ENCODE results near the gene CNKSR2.

Gene CNKSR2

GRCh38 chrX:21574793-21575192 is 200.6 kb downstream of the CNKSR2 start:
- intact Hi-C loops (cut with DNase I): no loop called here
- DNase-seq: no peak

DNA sequence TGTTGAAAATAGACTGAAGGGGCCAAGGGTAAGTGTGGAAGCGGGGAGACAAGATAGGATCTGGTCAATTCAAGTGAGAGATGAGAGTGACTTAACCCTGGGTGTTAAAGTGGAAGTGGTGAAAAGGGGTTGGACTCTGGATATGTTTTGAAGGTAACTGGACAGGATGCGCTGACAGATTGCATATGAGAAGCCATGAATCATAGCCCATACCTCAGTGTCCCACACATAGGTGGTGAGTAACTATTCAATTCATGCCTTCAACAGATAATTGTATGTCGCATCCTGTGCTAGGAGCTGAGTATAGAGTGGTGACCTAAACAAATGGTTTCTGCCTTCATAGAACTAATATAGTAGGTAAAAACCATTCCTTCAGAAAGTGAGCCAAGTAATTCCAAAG is 207.3 kb downstream of the CNKSR2 start:
- no peak for DNase-seq
- intact Hi-C loops (cut with DNase I): no loop called here

DNA sequence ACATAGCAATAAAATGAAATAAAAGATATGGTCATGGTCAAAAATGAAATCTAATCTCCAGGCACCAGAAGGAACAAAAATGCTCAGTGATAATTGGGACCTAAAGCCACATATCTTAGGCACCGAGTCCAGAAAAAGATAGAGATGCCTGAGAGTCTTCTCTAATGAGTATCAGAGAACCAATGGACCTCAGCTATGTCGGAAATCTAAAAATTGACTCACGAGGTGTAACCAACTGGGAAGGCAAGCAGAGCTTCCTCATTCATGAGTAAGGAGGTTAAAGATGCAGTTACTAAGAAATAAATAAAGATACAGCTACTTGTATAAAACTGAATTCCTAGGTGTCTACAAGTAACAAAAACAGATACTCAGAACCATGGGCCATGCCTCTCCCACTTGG is 211.8 kb downstream of the CNKSR2 start:
- DNase-seq: no peak
- intact Hi-C loops (cut with DNase I): no loop called here

GRCh38 chrX:21590012-21590776 is 216.0 kb downstream of the CNKSR2 start:
- DNase-seq: no peak
- intact Hi-C loops (cut with DNase I): no loop called here

DNA sequence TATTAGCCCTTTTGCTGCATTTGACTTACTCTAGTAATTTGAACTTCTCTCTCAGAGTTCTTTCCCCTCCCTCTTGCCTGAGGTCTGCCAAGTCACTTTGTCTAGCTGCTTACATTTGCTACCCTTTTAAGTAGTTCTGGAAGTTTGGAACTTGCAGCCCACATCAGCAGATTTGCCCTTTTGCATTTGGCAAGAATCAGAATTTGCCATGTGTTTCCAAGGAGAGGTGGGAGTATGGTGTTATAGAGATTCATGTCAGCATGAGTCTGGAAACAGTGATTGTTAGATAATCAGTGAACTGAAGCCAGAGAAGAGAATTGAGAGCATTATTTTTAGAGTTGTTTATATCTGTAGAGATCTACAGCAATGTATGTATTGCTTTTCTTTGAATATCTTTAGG is 231.8 kb downstream of the CNKSR2 start:
- peak in 10 of 42 donors; percentile 3 to 42 (median 28) for DNase-seq

GRCh38 chrX:21610168-21610567 is 235.9 kb downstream of the CNKSR2 start:
- intact Hi-C loops (cut with DNase I): no loop called here

More for the DNA sequence above, 231.8 kb downstream of the CNKSR2 start:
- intact Hi-C loops (cut with DNase I): no loop called here

GRCh38 chrX:21612154-21612553 is 237.9 kb downstream of the CNKSR2 start:
- no peak for DNase-seq
- intact Hi-C loops (cut with DNase I): no loop called here

More at GRCh38 chrX:21610168-21610567, 235.9 kb downstream of the CNKSR2 start:
- no peak for DNase-seq

DNA sequence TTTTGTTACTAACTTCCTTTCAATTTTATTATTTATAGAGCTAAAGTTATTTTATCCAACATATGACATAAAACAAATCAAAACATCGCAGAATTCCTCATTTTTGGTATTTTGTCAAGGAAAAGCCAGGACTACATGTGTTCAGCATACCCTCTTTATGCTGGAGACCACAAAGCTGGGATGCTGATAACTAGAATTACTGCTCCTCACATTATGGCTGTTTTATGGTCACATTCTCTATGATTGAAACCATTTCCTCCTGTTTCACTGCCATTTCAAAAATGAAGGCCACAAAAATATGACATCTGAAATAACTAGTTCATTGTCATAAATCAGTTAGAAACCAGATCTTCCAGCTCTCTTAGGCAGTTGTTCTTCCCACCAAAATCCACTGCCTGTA is 242.2 kb downstream of the CNKSR2 start:
- no peak for DNase-seq
- intact Hi-C loops (cut with DNase I): no loop called here

DNA sequence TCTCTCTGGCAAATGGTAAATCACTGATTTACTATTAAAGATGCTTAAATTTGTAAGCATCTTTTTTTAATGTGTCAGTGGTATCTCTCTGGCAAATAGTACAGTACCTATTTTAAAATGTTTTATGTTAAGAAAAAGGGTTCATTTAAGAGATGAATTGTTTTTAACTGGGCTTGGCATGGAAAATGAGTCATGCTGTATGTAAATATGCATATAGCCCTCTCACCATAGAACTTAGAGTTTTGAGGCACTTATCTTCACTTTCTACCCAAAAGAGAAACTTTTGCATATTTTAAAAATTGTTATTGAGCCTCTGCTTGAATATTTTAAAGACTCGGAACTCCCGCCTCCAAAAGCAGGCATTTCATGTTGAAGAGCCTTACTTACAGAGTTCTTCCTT is 246.0 kb downstream of the CNKSR2 start:
- no peak for DNase-seq
- intact Hi-C loops (cut with DNase I): no loop called here

DNA sequence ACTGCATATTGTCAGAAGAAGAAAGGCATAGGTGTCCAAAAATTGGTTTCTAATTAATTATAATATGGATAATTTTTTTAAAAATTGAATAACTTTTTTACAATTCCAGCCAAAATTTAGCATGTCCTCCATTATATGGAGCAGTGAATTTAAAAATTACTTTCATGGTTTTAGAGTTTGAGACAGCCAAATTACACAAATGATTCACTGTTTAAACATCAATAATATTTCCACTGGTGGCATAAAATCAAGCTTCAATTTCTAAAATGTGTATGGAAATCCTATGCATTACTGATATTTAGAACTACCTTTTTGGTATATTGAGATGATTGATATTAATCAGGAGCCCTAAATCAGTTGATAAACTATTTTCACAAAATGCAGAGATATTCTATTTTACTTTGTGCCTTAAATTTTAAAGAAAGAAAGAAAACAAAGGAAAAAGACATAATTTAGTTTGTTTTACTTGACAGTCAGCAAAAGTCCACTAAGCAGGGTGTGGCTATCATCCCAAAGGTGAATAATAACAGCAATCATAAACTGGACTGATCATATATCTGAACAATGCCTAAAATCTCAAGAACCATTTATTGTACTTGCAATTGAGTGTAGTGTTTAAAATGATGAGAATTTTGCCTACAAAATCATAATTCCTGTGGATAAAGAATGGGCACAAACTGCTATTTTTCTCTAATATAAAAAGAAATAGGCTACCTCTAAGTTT is 249.7 kb downstream of the CNKSR2 start:
- intact Hi-C loops (cut with DNase I): no loop called here
- no peak for DNase-seq

GRCh38 chrX:21632027-21632426 is 257.8 kb downstream of the CNKSR2 start:
- intact Hi-C loops (cut with DNase I): no loop called here
- peak in 8 of 42 donors; percentile 12 to 42 (median 24) for DNase-seq

- DNase-seq: no peak
- intact Hi-C loops (cut with DNase I): no loop called here
These were observed 264.1 kb downstream of the CNKSR2 start for GRCh38 chrX:21638311-21638710.

DNA sequence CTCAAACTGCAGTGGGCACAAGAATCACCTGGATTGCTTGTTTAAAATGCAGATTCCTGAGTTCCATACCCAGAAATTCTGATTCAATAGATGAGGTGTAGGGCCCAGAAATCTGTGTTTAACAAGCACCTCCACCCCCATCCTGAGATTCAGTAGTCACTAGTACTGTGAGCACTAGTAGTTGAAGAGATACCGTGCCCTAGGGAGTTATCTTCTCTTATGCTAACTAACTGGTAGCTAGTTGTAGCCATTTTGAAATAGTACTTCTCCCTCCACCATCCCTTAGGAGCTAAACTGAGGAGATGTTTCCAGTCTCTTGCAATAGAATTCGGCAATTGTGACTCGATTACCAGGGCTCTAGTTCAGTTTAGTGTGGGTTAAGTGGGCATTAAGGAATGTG is 265.6 kb downstream of the CNKSR2 start:
- no peak for DNase-seq
- intact Hi-C loops (cut with DNase I): no loop called here

DNA sequence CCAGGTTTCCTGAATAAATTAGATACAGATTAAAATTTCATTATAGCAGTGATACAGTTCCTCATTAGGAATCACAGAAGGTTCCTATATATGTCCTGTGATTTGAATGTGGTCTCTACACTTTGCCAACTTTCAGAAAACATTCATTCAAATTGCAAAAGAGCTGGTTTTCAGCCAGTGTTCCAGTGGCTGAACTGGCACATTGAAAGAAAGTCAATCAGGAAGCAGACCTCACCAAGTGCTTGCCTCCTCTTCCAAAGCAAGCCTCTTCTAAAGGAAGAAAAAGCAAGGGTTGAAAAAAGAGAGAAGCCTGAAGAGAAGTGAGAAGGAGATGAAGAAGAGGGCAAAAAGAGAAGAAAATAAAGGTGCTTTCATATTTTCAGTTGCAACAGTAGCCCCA is 271.2 kb downstream of the CNKSR2 start:
- no peak for DNase-seq
- intact Hi-C loops (cut with DNase I): no loop called here

- no peak for DNase-seq
- intact Hi-C loops (cut with DNase I): no loop called here
These were observed 271.7 kb downstream of the CNKSR2 start for GRCh38 chrX:21645886-21646285.

DNA sequence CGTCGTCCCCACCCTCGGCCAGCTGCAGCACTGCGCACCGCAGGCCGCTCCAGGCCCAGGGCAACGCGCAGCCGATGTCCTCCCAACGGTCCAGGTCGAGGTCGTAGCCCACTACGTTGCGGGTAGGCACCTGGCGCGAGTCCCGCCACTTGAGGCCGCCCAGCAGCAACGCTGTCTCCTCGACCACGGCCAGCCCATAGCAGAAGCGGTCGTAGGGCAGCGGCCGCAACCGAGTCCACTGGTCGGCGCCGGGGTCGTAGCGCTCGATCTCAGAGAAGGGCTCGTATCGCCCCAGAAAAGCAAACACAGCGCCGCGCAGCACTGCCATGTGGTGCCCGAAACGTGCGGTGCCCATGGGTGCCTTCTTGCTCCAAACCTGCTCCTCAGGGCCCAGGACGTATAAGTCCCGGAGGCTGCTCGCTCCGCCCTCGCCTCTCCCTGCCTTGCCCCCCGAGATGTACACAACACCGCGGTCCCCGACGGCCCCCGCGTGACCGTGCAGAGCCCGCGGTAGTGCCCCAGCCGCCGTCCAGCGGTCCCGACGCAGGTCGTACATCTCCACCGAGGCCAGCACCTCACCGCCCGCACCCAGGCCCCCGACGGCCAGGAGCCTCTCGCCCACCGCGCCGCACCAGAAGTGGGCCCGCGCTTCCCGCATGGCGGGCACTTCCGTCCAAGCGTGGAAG is 281.8 kb downstream of the CNKSR2 start:
- DNase-seq: peak in 3 of 42 donors; percentile 4 to 44 (median 7)
- intact Hi-C loops (cut with DNase I): no loop called here

DNA sequence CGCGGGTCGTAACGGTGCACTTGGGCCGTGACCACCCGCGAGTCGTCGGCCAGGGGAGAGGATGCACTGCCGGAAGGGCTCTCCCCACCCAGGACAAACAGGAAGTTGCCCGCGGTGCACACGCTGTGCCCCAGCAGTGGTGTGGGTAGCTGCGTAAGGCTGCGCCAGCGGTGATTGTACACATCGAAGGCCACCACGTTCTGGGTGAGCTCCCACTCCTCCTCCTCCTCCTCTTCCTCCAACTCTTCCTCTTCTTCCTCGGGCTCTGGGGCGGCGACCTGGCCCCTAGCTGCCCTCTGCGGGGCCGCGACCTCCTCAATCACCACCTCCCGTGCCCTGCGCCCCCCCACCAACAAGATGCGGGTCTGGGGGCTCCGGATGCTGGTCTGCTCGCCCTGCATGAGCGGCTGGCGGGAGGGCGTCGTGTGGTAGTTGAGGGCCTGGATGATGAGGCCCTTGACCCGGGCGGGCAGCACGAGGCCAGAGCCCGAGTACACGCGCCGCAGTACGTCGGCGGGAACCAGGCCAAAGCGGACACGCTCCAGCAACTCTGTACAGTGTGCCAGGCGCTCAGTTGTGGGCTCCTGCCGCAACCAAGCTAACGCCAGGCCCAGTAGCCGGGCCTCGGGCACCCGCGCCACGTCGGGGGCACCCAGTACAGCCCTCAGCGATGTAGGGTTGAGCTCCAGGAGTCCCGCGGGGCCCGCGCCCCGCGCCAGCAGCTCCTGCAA is 282.5 kb downstream of the CNKSR2 start:
- intact Hi-C loops (cut with DNase I): no loop called here
- no peak for DNase-seq

DNA sequence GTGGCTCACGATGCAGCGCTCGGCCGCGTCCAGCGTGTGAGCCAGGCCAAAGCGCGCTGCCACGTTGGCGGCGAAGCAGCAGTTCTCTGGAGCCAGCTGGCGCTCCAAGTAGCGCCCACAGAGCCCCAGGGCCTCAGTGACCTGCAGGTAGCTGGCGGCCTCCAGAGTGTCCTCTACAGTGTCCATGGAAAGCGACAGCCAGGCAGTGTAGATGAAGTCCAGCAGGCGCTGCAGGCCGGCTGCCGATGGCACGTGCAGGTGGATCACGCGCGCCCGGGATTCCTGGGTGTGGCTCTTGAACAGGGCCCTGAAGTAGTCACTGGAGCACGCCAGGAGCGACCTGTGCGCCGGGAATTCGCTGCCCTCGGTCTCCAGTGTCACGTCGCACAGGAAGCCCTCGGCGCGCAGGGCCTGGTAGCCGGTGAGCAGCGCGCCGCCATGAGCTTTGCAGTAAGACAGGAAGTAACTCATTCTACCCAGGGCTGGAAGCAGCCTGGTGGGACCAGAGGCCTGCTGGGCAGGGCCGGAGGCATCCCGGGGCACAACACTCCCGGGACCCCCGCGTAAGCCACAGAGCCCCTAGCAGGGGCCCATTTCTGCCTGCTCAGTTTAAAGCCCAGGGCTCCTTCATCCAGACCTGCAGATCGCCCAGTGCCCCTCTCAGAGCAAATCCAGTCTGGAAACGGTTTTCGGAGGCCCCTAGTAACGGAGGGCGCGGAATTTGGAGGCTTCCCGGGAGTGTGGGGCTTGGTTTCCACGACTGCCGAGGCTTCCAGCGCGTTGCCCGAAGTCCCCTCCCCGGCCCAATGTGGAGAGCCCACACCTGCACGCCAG is 283.3 kb downstream of the CNKSR2 start:
- intact Hi-C loops (cut with DNase I): no loop called here
- peak in 2 of 42 donors; percentile 1 to 4 for DNase-seq
